ENCODE results near the gene CACNA1I. TPM values are rescaled to one million over a fixed set of nuclear protein-coding genes. Genes with fewer than 3 reads are reported as not detected.

Gene CACNA1I
- total RNA-seq, 2 donors from 2014 or later, result 0.69 to 1.0 TPM

GRCh38 chr22:39674536-39674935 lies 104.0 kb downstream of the CACNA1I start:
- TF ChIP-seq, protein P1, sequence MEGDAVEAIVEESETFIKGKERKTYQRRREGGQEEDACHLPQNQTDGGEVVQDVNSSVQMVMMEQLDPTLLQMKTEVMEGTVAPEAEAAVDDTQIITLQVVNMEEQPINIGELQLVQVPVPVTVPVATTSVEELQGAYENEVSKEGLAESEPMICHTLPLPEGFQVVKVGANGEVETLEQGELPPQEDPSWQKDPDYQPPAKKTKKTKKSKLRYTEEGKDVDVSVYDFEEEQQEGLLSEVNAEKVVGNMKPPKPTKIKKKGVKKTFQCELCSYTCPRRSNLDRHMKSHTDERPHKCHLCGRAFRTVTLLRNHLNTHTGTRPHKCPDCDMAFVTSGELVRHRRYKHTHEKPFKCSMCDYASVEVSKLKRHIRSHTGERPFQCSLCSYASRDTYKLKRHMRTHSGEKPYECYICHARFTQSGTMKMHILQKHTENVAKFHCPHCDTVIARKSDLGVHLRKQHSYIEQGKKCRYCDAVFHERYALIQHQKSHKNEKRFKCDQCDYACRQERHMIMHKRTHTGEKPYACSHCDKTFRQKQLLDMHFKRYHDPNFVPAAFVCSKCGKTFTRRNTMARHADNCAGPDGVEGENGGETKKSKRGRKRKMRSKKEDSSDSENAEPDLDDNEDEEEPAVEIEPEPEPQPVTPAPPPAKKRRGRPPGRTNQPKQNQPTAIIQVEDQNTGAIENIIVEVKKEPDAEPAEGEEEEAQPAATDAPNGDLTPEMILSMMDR (IDR thresholded peaks at IDR 0.05), result no peak
- DNase-seq, result no peak
- Histone ChIP-seq H3K4me1 (no peaks in the 10 kb centered on the region), H3K27me3 (no peaks in the 10 kb centered on the region), H3K9me3 (no peaks in the 10 kb centered on the region), H3K27ac (no peak overlapping the region), H3K36me3 (no peaks in the 10 kb centered on the region), H3K4me3 (no peak overlapping the region), H3K9ac (ENCODE audit: low read depth in 2 of 2, low read length in 2 of 2) (no peak overlapping the region)
- intact Hi-C loops (cut with DNase I), result no loop called here

DNA sequence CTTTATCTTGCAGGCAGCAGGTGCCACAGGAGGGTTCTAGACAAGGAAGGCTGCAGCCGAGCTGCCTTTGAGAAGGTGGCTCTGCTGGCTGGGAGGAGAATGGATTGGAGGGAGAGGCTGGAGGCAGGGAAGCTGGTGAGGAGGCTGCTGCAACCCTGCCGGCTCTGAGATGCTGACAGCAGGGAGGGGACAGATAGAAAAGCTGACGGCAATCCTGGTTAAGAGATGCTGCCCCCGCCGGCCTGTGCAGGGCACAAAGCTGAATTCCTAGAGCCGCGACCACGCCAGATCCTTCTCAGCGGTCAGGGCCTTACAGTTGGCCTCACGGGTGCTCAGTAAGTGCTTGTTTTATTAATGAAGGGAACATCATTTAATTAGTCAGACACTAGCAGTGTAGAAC lies 105.4 kb downstream of the CACNA1I start:
- intact Hi-C loops (cut with DNase I), result no loop called here
- TF ChIP-seq, protein P1 (IDR thresholded peaks at IDR 0.05), result no peak
- Histone ChIP-seq H3K9me3 (no peaks in the 10 kb centered on the region), H3K27me3 (no peaks in the 10 kb centered on the region), H3K36me3 (no peaks in the 10 kb centered on the region), H3K4me1 (no peaks in the 10 kb centered on the region), H3K9ac (ENCODE audit: low read depth in 2 of 2, low read length in 2 of 2) (no peak overlapping the region), H3K4me3 (no peak overlapping the region), H3K27ac (no peak overlapping the region)
- no peak for DNase-seq

DNA sequence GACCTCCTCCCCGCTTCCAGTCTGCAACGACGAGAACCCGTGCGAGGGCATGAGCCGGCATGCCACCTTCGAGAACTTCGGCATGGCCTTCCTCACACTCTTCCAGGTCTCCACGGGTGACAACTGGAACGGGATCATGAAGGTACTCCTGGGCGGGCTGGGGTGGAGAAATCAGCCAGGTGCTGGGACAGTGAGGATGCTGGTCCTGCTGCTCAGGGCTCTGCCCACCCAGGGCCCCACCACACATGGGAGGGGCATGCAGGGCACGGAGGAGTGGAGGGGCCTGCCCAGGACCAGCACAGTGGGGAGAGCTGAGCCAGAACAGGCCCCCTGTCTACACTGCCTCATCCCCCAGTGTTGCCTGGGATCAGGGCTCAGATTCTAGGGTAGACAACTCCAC lies 107.4 kb downstream of the CACNA1I start:
- no peaks in the 10 kb centered on the region for H3K36me3 ChIP-seq
- TF ChIP-seq, protein P1 (IDR thresholded peaks at IDR 0.05), result no peak
- H3K27me3 ChIP-seq, result no peaks in the 10 kb centered on the region
- no peak overlapping the region for H3K4me3 ChIP-seq
- no peak for DNase-seq
- intact Hi-C loops (cut with DNase I), result no loop called here
- no peaks in the 10 kb centered on the region for H3K9me3 ChIP-seq
- H3K27ac ChIP-seq, result no peak overlapping the region
- H3K4me1 ChIP-seq, result no peaks in the 10 kb centered on the region
- H3K9ac ChIP-seq (ENCODE audit: low read depth in 2 of 2, low read length in 2 of 2), result no peak overlapping the region

DNA sequence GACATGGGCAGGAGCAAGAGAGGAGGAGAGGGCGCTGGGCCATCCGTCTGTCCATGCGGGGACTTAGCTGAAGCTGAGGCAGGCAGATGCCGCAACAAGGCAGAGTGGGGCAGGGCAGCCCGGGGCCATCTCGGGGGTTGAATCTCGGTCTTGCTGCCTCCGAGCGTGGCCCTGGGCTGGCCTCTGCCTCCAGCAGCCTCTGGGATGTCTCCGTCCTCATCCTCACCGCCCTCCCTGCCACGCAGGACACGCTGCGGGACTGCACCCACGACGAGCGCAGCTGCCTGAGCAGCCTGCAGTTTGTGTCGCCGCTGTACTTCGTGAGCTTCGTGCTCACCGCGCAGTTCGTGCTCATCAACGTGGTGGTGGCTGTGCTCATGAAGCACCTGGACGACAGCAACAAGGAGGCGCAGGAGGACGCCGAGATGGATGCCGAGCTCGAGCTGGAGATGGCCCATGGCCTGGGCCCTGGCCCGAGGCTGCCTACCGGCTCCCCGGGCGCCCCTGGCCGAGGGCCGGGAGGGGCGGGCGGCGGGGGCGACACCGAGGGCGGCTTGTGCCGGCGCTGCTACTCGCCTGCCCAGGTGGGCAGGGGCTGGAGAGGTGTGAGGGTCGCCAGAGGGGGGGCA lies 108.4 kb downstream of the CACNA1I start:
- TF ChIP-seq, protein P1 (IDR thresholded peaks at IDR 0.05), result no peak
- no peak for DNase-seq
- H3K27me3 ChIP-seq, result no peaks in the 10 kb centered on the region

DNA sequence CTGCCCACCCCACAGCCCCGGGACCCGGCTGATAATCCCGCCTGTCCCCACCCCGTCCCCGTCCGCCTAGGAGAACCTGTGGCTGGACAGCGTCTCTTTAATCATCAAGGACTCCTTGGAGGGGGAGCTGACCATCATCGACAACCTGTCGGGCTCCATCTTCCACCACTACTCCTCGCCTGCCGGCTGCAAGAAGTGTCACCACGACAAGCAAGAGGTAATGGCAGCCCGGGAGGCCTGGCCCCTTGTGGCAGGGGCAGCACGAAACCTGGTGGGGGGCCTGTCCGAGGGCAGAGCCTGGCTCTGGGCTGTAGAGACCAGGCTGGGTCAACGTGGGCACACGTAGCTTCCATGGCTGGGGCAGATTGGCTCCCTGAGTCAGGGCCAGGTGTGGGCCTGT lies 109.1 kb downstream of the CACNA1I start:
- H3K9me3 ChIP-seq, result no peaks in the 10 kb centered on the region
- no peak overlapping the region for H3K27ac ChIP-seq
- H3K9ac ChIP-seq (ENCODE audit: low read depth in 2 of 2, low read length in 2 of 2), result no peak overlapping the region
- no peaks in the 10 kb centered on the region for H3K36me3 ChIP-seq
- H3K4me1 ChIP-seq, result no peaks in the 10 kb centered on the region
- no peak for DNase-seq
- H3K4me3 ChIP-seq, result no peak overlapping the region
- no peaks in the 10 kb centered on the region for H3K27me3 ChIP-seq
- intact Hi-C loops (cut with DNase I), result no loop called here
- TF ChIP-seq, protein P1 (IDR thresholded peaks at IDR 0.05), result no peak

More for the DNA sequence above, 108.4 kb downstream of the CACNA1I start:
- intact Hi-C loops (cut with DNase I), result no loop called here
- H3K4me1 ChIP-seq, result no peaks in the 10 kb centered on the region
- no peaks in the 10 kb centered on the region for H3K36me3 ChIP-seq
- no peaks in the 10 kb centered on the region for H3K9me3 ChIP-seq
- H3K9ac ChIP-seq (ENCODE audit: low read depth in 2 of 2, low read length in 2 of 2), result no peak overlapping the region
- H3K4me3 ChIP-seq, result no peak overlapping the region
- no peak overlapping the region for H3K27ac ChIP-seq
